Measurements from ENCODE around the gene ZNF544. TPM values are rescaled to one million over a fixed set of nuclear protein-coding genes. Genes with fewer than 3 reads are reported as not detected.
A peak's percentile ranks its signal among the peaks of the same experiment; 100 is the strongest.

Gene ZNF544
- total and polyA plus RNA-seq, 12 donors = 19.2 to 35.0 (median 23.0) TPM

GRCh38 chr19:58203814-58204475 lies 24.8 kb upstream of the ZNF544 start:
- ATAC-seq = no peak
- no peak for TF ChIP-seq CTCF (IDR thresholded peaks at IDR 0.05)

DNA sequence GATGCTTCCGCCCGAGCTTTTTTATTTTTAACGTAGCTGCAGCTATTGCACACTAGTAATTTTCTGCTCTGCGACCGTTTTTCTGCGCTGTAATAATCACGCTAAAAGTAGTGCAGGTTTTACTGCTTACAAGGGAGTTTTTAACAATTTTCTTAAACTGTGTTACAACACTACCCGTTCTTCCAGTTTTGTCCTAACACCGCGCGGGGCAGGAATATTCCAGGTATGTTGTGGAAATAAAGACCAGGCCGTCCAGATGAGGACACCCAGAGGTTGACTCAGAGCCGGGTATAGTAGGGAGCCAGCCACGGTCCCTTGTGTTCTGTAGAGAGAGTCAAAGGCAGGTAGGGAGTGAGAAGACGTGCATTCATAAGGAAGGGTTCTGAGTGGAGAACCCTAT lies 24.1 kb upstream of the ZNF544 start:
- no peak overlapping the region for H3K4me3 ChIP-seq
- peaks cover 32 to 100% (median 93%) of the 10 kb centered on the region in 9 donors for H3K36me3 ChIP-seq
- ATAC-seq (no peak), DNase-seq (no peak)
- no peak overlapping the region for H3K27ac ChIP-seq
- 23 to 43% methylated on average over 15 of the region's 15 CpGs for WGBS, 2 donors
- H3K27me3 ChIP-seq = no peaks in the 10 kb centered on the region
- intact Hi-C loops (cut with DNase I) = loop anchor here in 7 of 10 donors (5.0 to 10.0 kb wide), 3 partner anchors 50 to 60 kb away; no protein-coding TSS in a partner anchor
- no peaks in the 10 kb centered on the region for H3K4me1 ChIP-seq
- H3K9me3 ChIP-seq = peaks cover 34 to 100% (median 100%) of the 10 kb centered on the region in 11 donors
- no peak for TF ChIP-seq CTCF (IDR thresholded peaks at IDR 0.05)

More at GRCh38 chr19:58203814-58204475, 24.8 kb upstream of the ZNF544 start:
- Histone ChIP-seq H3K27ac (no peak overlapping the region), H3K27me3 (no peaks in the 10 kb centered on the region), H3K9me3 (peaks cover 34 to 100% (median 100%) of the 10 kb centered on the region in 11 donors), H3K4me3 (no peak overlapping the region), H3K4me1 (no peaks in the 10 kb centered on the region), H3K36me3 (peaks cover 25 to 100% (median 93%) of the 10 kb centered on the region in 9 donors)
- 10 to 21% methylated on average over 49 of the region's 49 CpGs for whole genome bisulfite sequencing, 2 donors
- DNase-seq = no peak
- intact Hi-C loops (cut with DNase I) = loop anchor here in 7 of 10 donors (5.0 to 10.0 kb wide), 3 partner anchors 51 to 61 kb away; no protein-coding TSS in a partner anchor

GRCh38 chr19:58209577-58209976 lies 19.1 kb upstream of the ZNF544 start:
- peak in 3 of 8 donors; percentile 16 to 55 (median 16) for ATAC-seq
- H3K4me1 ChIP-seq = no peaks in the 10 kb centered on the region
- H3K9me3 ChIP-seq = peaks cover 31 to 100% (median 100%) of the 10 kb centered on the region in 11 donors
- peaks cover 57 to 99% (median 94%) of the 10 kb centered on the region in 9 donors for H3K36me3 ChIP-seq
- no peaks in the 10 kb centered on the region for H3K27me3 ChIP-seq
- intact Hi-C loops (cut with DNase I) = loop anchor here in 5 of 10 donors (10.0 kb wide), 2 partner anchors 45 to 55 kb away; no protein-coding TSS in a partner anchor
- WGBS, 2 donors = 96 to 97% methylated on average over 8 of the region's 8 CpGs
- no peak overlapping the region for H3K4me3 ChIP-seq
- DNase-seq = no peak
- no peak overlapping the region for H3K27ac ChIP-seq
- no peak for TF ChIP-seq CTCF (IDR thresholded peaks at IDR 0.05)

DNA sequence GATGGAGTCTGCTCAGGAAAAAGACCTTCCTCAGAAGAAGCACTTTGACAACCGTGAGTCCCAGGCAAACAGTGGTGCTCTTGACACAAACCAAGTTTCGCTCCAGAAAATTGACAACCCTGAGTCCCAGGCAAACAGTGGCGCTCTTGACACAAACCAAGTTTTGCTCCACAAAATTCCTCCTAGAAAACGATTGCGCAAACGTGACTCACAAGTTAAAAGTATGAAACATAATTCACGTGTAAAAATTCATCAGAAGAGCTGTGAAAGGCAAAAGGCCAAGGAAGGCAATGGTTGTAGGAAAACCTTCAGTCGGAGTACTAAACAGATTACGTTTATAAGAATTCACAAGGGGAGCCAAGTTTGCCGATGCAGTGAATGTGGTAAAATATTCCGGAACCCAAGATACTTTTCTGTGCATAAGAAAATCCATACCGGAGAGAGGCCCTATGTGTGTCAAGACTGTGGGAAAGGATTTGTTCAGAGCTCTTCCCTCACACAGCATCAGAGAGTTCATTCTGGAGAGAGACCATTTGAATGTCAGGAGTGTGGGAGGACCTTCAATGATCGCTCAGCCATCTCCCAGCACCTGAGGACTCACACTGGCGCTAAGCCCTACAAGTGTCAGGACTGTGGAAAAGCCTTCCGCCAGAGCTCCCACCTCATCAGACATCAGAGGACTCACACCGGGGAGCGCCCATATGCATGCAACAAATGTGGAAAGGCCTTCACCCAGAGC lies 16.2 kb upstream of the ZNF544 start:
- intact Hi-C loops (cut with DNase I) = no loop called here
- 98% methylated on average over 17 of the region's 17 CpGs for WGBS, 2 donors
- no peak overlapping the region for H3K27ac ChIP-seq

More for the DNA sequence above, 16.2 kb upstream of the ZNF544 start:
- TF ChIP-seq CTCF (IDR thresholded peaks at IDR 0.05) = no peak
- Histone ChIP-seq H3K36me3 (peaks cover 39 to 74% (median 66%) of the 10 kb centered on the region in 9 donors), H3K27me3 (no peaks in the 10 kb centered on the region), H3K4me1 (no peaks in the 10 kb centered on the region), H3K9me3 (peaks cover 31 to 100% (median 100%) of the 10 kb centered on the region in 11 donors), H3K4me3 (no peak overlapping the region)
- DNase-seq (no peak), ATAC-seq (no peak)

All from heart right ventricle (tissue), 16 donors.